Endothelial cell (in vitro differentiated cells): Measurements from ENCODE around the gene NRXN3. TPM values are rescaled to one million over a fixed set of nuclear protein-coding genes. Genes with fewer than 3 reads are reported as not detected.

Source experiments
- DNase-seq: peaks from one replicate; pipeline ENCODE4 v3.0.0; 2021; ENCODE audit warnings: low spot score
- H3K27ac Mint-ChIP-seq: one replicate; pipeline ENCODE4 v1.8.0; 2021; ENCODE audit warnings: mixed read lengths, inconsistent platforms; ENCODE audit not compliant: unreplicated experiment
- H3K27me3 Mint-ChIP-seq: one replicate; pipeline ENCODE4 v1.8.0; 2021; ENCODE audit warnings: mild to moderate bottlenecking, moderate library complexity, mixed read lengths, inconsistent platforms; ENCODE audit not compliant: unreplicated experiment
- H3K36me3 Mint-ChIP-seq: one replicate; pipeline ENCODE4 v1.8.0; 2021; ENCODE audit warnings: mild to moderate bottlenecking, low read depth, mixed read lengths, inconsistent platforms; ENCODE audit not compliant: unreplicated experiment
- H3K4me1 Mint-ChIP-seq: one replicate; pipeline ENCODE4 v1.8.0; 2021; ENCODE audit warnings: mild to moderate bottlenecking, mixed read lengths, inconsistent platforms; ENCODE audit not compliant: unreplicated experiment
- H3K4me3 Mint-ChIP-seq: one replicate; pipeline ENCODE4 v1.8.0; 2021; ENCODE audit warnings: mild to moderate bottlenecking, mixed read lengths, inconsistent platforms; ENCODE audit not compliant: unreplicated experiment
- H3K9me3 Mint-ChIP-seq: one replicate; pipeline ENCODE4 v1.8.0; 2021; ENCODE audit warnings: mixed read lengths, inconsistent platforms; ENCODE audit not compliant: unreplicated experiment
- CTCF ChIP-seq: fragments of 200-600 bp; sonication (generic); IDR thresholded peaks from one replicate; pipeline ENCODE4 v1.5.0; 2021; ENCODE audit warnings: antibody characterized with exemption; ENCODE audit not compliant: unreplicated experiment
- total RNA-seq: library from RNA; stranded (reverse); fragmentation: NEBNext Ultra II Directional; extraction: Animal tissue kit (Norgen Biotek cat#: 25700); gene quantifications from one replicate; pipeline ENCODE4 v1.2.1, GENCODE V29; 2021; ENCODE audit not compliant: unreplicated experiment

The NRXN3 gene
- total RNA-seq, 1 donor from 2014 or later = 2.3 TPM

- peaks cover 28% of the 10 kb centered on the region for H3K4me1 Mint-ChIP-seq
- no peaks in the 10 kb centered on the region for H3K9me3 Mint-ChIP-seq
- H3K27ac Mint-ChIP-seq = no peak overlapping the region
- H3K27me3 Mint-ChIP-seq = no peaks in the 10 kb centered on the region
- H3K4me3 Mint-ChIP-seq = no peak overlapping the region
- H3K36me3 Mint-ChIP-seq = no peaks in the 10 kb centered on the region
- no peak for TF ChIP-seq CTCF
- DNase-seq = no peak
These were observed 652.9 kb downstream of the NRXN3 start for GRCh38 chr14:78823035-78823434.

- DNase-seq = no peak
- Mint-ChIP-seq H3K4me3 (no peak overlapping the region), H3K9me3 (no peaks in the 10 kb centered on the region), H3K4me1 (peaks cover 28% of the 10 kb centered on the region), H3K27ac (no peak overlapping the region), H3K27me3 (no peaks in the 10 kb centered on the region), H3K36me3 (no peaks in the 10 kb centered on the region)
- TF ChIP-seq CTCF = no peak
These were observed 653.3 kb downstream of the NRXN3 start for GRCh38 chr14:78823516-78823915.

GRCh38 chr14:78829274-78829673 lies 659.1 kb downstream of the NRXN3 start:
- Mint-ChIP-seq H3K4me1 (no peaks in the 10 kb centered on the region), H3K4me3 (no peak overlapping the region), H3K36me3 (no peaks in the 10 kb centered on the region), H3K9me3 (no peaks in the 10 kb centered on the region), H3K27me3 (peaks cover 4% of the 10 kb centered on the region), H3K27ac (no peak overlapping the region)
- TF ChIP-seq CTCF = no peak
- DNase-seq = no peak

GRCh38 chr14:78834766-78835451 lies 664.7 kb downstream of the NRXN3 start:
- H3K27ac Mint-ChIP-seq = no peak overlapping the region

More at GRCh38 chr14:78834766-78835451, 664.7 kb downstream of the NRXN3 start:
- no peaks in the 10 kb centered on the region for H3K4me1 Mint-ChIP-seq
- no peaks in the 10 kb centered on the region for H3K36me3 Mint-ChIP-seq
- H3K9me3 Mint-ChIP-seq = no peaks in the 10 kb centered on the region
- TF ChIP-seq CTCF = no peak
- no peak overlapping the region for H3K4me3 Mint-ChIP-seq
- peaks cover 4% of the 10 kb centered on the region for H3K27me3 Mint-ChIP-seq
- DNase-seq = no peak
